ENCODE data around the gene TBC1D22A.

TBC1D22A gene

DNA sequence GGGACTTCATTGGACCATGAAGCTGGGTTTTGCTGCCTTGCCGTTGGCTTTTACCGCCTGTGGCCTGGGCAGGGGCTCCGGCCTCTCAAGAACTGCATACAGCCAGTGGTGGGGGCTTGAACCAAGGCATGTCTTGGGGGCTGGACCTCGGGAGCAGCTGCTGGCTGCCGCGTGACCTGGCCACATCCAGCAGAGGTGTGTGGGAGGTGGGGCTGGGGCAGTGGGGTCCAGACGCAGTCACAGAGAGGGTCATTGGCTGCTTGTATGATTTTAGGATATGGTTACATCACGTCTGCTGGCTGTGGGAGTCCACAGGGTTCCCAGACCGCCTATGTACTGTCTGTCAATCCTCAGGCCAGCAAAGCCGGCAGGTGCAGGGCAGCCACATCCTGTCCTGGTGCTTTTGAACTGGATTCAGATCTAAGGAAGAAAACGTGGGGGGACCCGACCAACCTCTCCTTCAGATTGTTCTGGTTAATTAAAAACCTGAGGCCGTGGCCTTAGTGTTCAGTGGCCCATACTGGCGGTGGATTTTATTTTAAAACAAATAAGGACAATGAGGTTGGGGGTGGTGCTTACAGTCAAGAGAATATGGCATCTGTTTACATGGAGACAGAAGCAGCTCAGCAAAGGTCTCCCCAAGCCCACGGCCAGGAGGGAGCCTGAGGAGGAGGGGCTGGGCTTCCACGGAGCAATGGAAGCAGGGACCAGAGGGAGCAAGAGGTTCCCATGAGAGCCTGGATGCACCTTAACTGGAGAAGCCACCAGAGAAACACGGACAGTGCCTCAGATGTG lies 426.0 kb downstream of the TBC1D22A start:
- H3K4me3 ChIP-seq (ENCODE audit: low read depth, low read length) = no peak overlapping the region
- TF ChIP-seq, protein P1, sequence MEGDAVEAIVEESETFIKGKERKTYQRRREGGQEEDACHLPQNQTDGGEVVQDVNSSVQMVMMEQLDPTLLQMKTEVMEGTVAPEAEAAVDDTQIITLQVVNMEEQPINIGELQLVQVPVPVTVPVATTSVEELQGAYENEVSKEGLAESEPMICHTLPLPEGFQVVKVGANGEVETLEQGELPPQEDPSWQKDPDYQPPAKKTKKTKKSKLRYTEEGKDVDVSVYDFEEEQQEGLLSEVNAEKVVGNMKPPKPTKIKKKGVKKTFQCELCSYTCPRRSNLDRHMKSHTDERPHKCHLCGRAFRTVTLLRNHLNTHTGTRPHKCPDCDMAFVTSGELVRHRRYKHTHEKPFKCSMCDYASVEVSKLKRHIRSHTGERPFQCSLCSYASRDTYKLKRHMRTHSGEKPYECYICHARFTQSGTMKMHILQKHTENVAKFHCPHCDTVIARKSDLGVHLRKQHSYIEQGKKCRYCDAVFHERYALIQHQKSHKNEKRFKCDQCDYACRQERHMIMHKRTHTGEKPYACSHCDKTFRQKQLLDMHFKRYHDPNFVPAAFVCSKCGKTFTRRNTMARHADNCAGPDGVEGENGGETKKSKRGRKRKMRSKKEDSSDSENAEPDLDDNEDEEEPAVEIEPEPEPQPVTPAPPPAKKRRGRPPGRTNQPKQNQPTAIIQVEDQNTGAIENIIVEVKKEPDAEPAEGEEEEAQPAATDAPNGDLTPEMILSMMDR (IDR thresholded peaks at IDR 0.05; ENCODE audit: control insufficient read depth, extremely low read depth, insufficient read depth) = no peak
- DNase-seq (ENCODE audit: low read depth) = no peak

DNA sequence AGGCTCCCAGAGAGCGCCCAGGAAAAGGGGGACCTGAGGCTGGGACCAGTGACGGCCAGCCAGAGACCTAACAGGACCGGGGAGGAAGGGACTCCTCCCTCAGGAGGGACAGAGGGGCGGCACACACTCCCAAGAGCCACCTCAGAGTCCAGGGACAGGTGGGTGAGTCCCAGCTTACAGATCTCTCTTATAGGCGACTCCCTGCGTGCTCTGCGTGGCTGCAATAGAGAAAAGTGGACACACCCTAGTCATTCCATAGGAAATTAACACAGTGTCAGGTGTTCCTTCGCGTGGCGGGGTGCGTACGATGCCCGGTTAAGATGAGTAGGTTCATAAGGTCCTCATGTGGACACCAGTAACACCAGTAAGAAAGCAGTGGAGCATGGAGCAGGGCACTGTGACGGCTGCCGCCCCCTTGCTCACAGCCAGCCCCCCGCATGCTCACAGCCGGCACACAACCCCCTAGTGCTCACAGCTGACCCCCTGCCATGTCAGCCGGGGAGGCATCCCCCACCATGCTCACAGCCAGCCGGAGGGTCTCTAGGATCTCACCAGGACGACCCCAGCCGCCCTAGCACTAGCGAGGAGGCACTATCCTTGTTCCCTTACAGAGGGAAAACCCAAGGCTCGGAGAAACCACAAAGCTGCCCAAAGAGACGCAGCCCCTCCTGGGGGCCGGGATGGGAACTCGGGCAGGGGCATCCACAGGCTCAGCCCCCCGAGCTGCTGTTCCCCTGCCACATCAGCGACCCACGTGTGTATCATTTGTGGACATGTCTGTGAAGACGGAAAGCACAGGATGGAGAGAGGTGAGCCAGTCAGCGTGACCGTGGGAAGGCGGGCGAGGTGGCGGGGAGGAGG lies 426.8 kb downstream of the TBC1D22A start:
- DNase-seq (ENCODE audit: low read depth) = no peak
- TF ChIP-seq, protein P1 (IDR thresholded peaks at IDR 0.05; ENCODE audit: control insufficient read depth, extremely low read depth, insufficient read depth) = no peak
- no peak overlapping the region for H3K4me3 ChIP-seq (ENCODE audit: low read depth, low read length)

DNA sequence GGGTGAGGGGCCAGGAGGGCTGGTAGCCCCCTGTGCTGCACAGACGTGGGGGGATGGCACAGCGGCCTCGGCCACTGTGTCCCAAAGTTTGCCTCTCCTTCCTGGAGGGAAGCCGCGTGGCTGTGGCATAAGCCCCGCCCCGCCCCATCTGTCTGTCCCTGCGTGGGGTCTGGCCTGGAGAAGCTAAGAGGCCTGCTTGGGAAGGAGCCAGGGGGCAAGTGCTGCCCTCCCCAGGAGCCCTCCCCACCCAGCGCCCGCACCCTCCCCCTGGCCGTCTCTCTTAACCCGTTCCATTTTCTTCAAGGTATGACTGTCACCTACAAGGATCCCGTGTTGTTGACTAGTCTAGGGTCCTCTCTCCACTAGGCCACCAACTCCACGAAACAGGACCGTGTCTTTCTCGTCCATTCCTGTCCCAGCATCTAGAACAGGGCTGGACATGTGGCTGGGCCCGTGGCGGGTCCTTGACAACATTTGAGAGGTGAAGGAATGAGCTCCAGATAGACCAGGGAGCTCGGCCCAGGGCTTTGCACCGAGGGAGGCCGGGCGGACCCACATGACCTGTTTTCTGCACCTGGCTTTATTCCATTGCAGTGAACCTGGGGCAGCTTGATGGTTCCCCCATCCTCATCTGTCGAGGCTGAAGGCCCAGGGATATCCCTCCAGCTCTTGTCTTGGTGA lies 428.0 kb downstream of the TBC1D22A start:
- H3K4me3 ChIP-seq (ENCODE audit: low read depth, low read length) = no peak overlapping the region
- TF ChIP-seq, protein P1 (IDR thresholded peaks at IDR 0.05; ENCODE audit: control insufficient read depth, extremely low read depth, insufficient read depth) = no peak
- no peak for DNase-seq (ENCODE audit: low read depth)

DNA sequence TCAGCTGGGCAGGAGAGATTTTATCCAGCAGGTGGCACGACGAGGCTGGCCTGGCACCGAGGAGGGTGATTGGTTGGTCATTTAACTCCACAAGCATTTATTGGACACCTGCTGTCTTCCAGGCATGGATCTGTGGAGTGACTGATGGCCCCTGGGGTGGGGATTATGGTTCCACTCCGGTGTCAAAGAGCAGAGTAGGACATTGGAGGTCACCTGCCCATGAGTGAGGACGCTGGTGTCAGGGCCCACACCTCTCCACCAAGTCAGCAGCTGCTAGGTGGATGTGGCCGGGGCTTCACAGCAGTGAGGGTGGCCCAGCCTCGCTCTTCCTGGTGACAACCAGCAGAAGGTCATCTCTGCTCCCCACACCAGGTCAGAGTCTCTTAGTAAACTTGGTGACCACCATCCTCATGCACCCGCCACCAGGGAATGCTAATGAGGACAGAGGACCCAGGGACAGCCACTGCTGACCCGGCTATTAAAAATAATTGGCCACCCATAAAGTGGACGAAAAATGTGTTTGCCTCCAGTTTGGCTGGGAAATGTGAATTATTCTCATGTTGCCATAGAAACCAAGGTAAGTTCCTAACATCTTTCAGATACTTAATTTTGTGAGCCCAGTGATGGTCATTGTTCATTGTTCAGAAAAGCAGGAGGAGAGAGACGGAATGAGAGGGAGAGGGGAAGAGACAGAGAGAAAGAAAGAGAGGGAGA lies 428.7 kb downstream of the TBC1D22A start:
- no peak overlapping the region for H3K4me3 ChIP-seq (ENCODE audit: low read depth, low read length)
- no peak for DNase-seq (ENCODE audit: low read depth)
- TF ChIP-seq, protein P1 (IDR thresholded peaks at IDR 0.05; ENCODE audit: control insufficient read depth, extremely low read depth, insufficient read depth) = no peak

DNA sequence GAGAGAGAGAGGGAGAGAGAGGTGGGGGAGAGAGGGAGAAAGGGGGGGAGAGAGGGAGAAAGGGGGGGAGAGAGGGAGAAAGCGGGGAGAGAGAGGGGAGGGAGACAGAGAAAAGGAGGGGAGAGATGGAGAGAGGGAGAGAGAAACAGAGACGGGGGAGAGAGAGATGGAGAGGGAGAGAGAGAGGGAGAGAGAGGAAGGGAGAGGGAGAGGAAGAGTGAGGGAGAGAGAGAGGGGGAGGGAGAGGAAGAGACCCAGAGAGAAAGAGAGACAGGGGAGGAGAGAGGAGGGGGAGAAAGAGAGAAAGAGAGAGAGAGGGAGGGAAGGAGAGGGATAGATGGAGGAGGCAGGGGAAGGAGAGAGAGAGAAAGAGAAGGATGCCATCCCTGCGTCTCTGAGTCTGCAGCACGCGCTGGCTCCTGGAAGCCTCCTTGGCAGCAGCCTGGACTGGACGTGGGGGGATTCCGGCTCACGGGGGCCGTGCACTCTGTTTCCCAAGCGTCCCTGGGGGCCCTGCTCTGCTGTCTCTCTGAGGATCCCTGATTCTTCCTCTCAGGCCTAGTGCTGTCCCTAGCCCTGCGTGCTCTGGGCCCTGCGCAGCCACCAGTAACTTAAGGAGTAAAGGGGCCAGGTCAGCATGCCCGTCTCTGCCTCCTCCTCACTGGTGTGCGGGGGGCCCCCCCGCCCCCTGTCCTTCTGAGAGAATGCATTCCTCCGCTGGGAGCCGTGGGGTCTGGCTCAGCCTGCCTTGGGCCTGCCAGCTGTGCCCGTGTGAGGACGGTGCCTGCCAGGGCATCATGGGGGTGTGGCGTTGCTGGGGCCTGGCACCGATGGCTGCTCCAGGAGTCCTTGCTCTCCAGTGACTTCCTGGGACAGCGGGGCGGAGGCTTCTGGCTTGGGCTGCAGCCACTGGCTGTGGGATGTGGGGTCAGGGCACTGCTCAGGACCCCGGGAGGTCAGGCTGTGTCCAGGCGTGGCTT lies 429.5 kb downstream of the TBC1D22A start:
- TF ChIP-seq, protein P1 (IDR thresholded peaks at IDR 0.05; ENCODE audit: control insufficient read depth, extremely low read depth, insufficient read depth) = no peak
- H3K4me3 ChIP-seq (ENCODE audit: low read depth, low read length) = no peak overlapping the region
- DNase-seq (ENCODE audit: low read depth) = no peak
